SU-DHL-6 (cell line): Measurements from ENCODE around the gene STAT2.

Source experiments
- CTCF ChIP-seq: fragments of 200-600 bp; sonication (generic); IDR thresholded peaks from one replicate; pipeline ENCODE4 v1.5.1; 2017; ENCODE audit warnings: antibody characterized with exemption, mild to moderate bottlenecking, low read length, moderate library complexity; ENCODE audit not compliant: insufficient read depth, poor library complexity, severe bottlenecking
- EZH2phosphoT487 ChIP-seq: fragments of 200-600 bp; sonication (generic), shearing (Covaris generic); conservative IDR thresholded peaks from 2 replicates; pipeline ENCODE4 v1.6.1; 2018; ENCODE audit warnings: mild to moderate bottlenecking, antibody characterized with exemption, low read length, moderate library complexity, mixed read lengths

GRCh38 chr12:56332512-56333196 is 27.3 kb downstream of the STAT2 start:
- no peak for TF ChIP-seq CTCF
- TF ChIP-seq EZH2phosphoT487 = no peak
